ENCODE data around the gene TOMM40.
A peak's percentile ranks its signal among the peaks of the same experiment; 100 is the strongest.

Gene TOMM40

GRCh38 chr19:44927746-44928145 is 36.7 kb downstream of the TOMM40 start:
- no peak for DNase-seq (ENCODE audit: low read depth)

GRCh38 chr19:44930088-44930487 is 39.0 kb downstream of the TOMM40 start:
- no peak for DNase-seq (ENCODE audit: low read depth)

- DNase-seq (ENCODE audit: low read depth) = no peak
These were observed 40.5 kb downstream of the TOMM40 start for GRCh38 chr19:44931541-44931940.

GRCh38 chr19:44939668-44940067 is 48.6 kb downstream of the TOMM40 start:
- DNase-seq (ENCODE audit: low read depth) = no peak

- no peak for DNase-seq (ENCODE audit: low read depth)
These were observed 51.1 kb downstream of the TOMM40 start, which contains the start of gene APOC4 for GRCh38 chr19:44942067-44942571. APOC4 (plus strand) TSS chr19:44942237; CDS start chr19:44942278, 41 bp downstream.

- no peak for DNase-seq (ENCODE audit: low read depth)
These were observed 52.8 kb downstream of the TOMM40 start for GRCh38 chr19:44943801-44944249.

GRCh38 chr19:44947041-44947581 is 56.1 kb downstream of the TOMM40 start:
- no peak for DNase-seq (ENCODE audit: low read depth)

GRCh38 chr19:44948237-44948636 is 57.2 kb downstream of the TOMM40 start:
- DNase-seq (ENCODE audit: low read depth) = no peak

- no peak for DNase-seq (ENCODE audit: low read depth)
These were observed 57.8 kb downstream of the TOMM40 start for GRCh38 chr19:44948763-44949374.

GRCh38 chr19:44949550-44949949 is 58.5 kb downstream of the TOMM40 start:
- DNase-seq (ENCODE audit: low read depth) = no peak

- DNase-seq (ENCODE audit: low read depth) = peak; percentile 52
These were observed 60.4 kb downstream of the TOMM40 start for GRCh38 chr19:44951179-44952159.

Data from T follicular helper cell (primary cell).